ENCODE measurements around the gene SELP. TPM values are rescaled to one million over a fixed set of nuclear protein-coding genes. Genes with fewer than 3 reads are reported as not detected.

The SELP gene
- total and polyA plus RNA-seq, 9 of the 15 experiments (the other 6 are each of a cell fraction or from before 2014, with no cell fraction given), result not detected

GRCh38 chr1:169590932-169591331 is 39.0 kb downstream of the SELP start:
- no peaks in the 10 kb centered on the region for H3K79me2 ChIP-seq (ENCODE audit: control insufficient read depth, insufficient read depth, low read length)
- H3K4me3 ChIP-seq, result no peak overlapping the region
- H2AFZ ChIP-seq (ENCODE audit: low read depth, low read length), result no peak overlapping the region
- peaks cover 0 to 4% of the 10 kb centered on the region in 2 experiments; a peak in 1 of 5 replicates for H3K4me1 ChIP-seq (replicated peaks in 1 of 2; ENCODE audit: control insufficient read depth in 2 of 2, insufficient read depth in 2 of 2, low read length in 2 of 2)
- FAIRE-seq (no peak), ATAC-seq (no peak), DNase-seq (ENCODE audit: extremely low read depth in 1 of 4, low spot score in 3 of 4) (peak in 1 of 4 experiments; percentile 16)
- ChIA-PET POLR2A (no interaction called here), CTCF (ENCODE audit: low intra/inter-chr PET ratio) (no interaction called here)
- no peaks in the 10 kb centered on the region for H3K9me3 ChIP-seq (replicated peaks; ENCODE audit: control insufficient read depth, insufficient read depth, low read depth, low read length)
- no peak overlapping the region for H3K27ac ChIP-seq (ENCODE audit: extremely low read depth, low read depth, low read length)
- no peak overlapping the region for H3K4me2 ChIP-seq (ENCODE audit: insufficient read depth, low read length)
- intact Hi-C loops (cut with micrococcal nuclease), result no loop called here
- H4K20me1 ChIP-seq (replicated peaks; ENCODE audit: control insufficient read depth, insufficient read depth, low read length), result 0 out of 2 replicates have a peak, but pooled peaks cover 2% of the 10 kb centered on the region
- no peaks in the 10 kb centered on the region for H3K9me1 ChIP-seq (ENCODE audit: control insufficient read depth, insufficient read depth, low read length)
- BruUV-seq (replicated peaks), result no TSS peak
- in situ Hi-C loops (cut with MboI), result no loop called here
- no peak overlapping the region for H3K9ac ChIP-seq (ENCODE audit: insufficient read depth in 1 of 2, low read depth in 2 of 2, low read length in 2 of 2)
- WGBS (ENCODE audit: insufficient coverage, low coverage, missing lambda C conversion rate), result 0% methylated on average over 5 of the region's 5 CpGs
- H3K36me3 ChIP-seq (ENCODE audit: control insufficient read depth, insufficient read depth, low read length), result no peaks in the 10 kb centered on the region
- H3K27me3 ChIP-seq (ENCODE audit: control insufficient read depth in 2 of 2, insufficient read depth in 2 of 2, low read length in 2 of 2), result peaks cover 3 to 9% of the 10 kb centered on the region in 2 experiments; a peak in 1 of 5 replicates
- TF ChIP-seq HNRNPK (IDR thresholded peaks at IDR 0.05; ENCODE audit: low read depth, low read length, poor library complexity, severe bottlenecking), result no peak
- TF ChIP-seq EGR1 (conservative IDR thresholded peaks at IDR 0.05), result peak; percentile 59
- TF ChIP-seq CHD2 (IDR thresholded peaks at IDR 0.05; ENCODE audit: low read depth, low read length), result no peak

- H3K79me2 ChIP-seq (ENCODE audit: control insufficient read depth, insufficient read depth, low read length), result no peaks in the 10 kb centered on the region
- ChIA-PET POLR2A (interaction anchor here (0.6 kb wide), 1 partner anchor 460 kb away, joined by 3 read pairs; no protein-coding TSS in a partner anchor), CTCF (ENCODE audit: low intra/inter-chr PET ratio) (no interaction called here)
- no peaks in the 10 kb centered on the region for H3K36me3 ChIP-seq (ENCODE audit: control insufficient read depth, insufficient read depth, low read length)
- no peak for ATAC-seq
- TF ChIP-seq RAD21 (CRISPR knock-in tag; conservative IDR thresholded peaks at IDR 0.05 in 1 of 2, IDR thresholded peaks at IDR 0.05 in 1 of 2), result 0 out of 4 replicates have a peak, but pooled peaks of 1 of the 2 experiments have one; percentile 26
- no peak for TF ChIP-seq DACH1 (IDR thresholded peaks at IDR 0.05; ENCODE audit: partially characterized antibody)
- TF ChIP-seq PHB (CRISPR knock-in tag; IDR thresholded peaks at IDR 0.05), result no peak
- TF ChIP-seq PRPF4 (IDR thresholded peaks at IDR 0.05; ENCODE audit: insufficient read depth, low read depth, low read length, poor library complexity, severe bottlenecking), result no peak
- TF ChIP-seq ASH1L (IDR thresholded peaks at IDR 0.05; ENCODE audit: borderline replicate concordance, low read depth, partially characterized antibody), result no peak
- TF ChIP-seq CTCF (IDR thresholded peaks at IDR 0.05 in 2 of 3, conservative IDR thresholded peaks at IDR 0.05 in 1 of 3; ENCODE audit: insufficient read depth in 2 of 3, low read depth in 1 of 3, low read length in 3 of 3), result 0 out of 6 replicates have a peak, but pooled peaks of 1 of the 3 experiments have one; percentile 18
- no peaks in the 10 kb centered on the region for H3K9me1 ChIP-seq (ENCODE audit: control insufficient read depth, insufficient read depth, low read length)
- H3K4me1 ChIP-seq (replicated peaks in 1 of 2; ENCODE audit: control insufficient read depth in 2 of 2, insufficient read depth in 2 of 2, low read length in 2 of 2), result peaks cover 0 to 4% of the 10 kb centered on the region in 2 experiments; a peak in 1 of 5 replicates
- in situ Hi-C loops (cut with MboI) (no loop called here), intact Hi-C loops (cut with micrococcal nuclease) (loop anchor here (5.0 kb wide), 1 partner anchor 123 kb away; the partner anchor contains the start of gene SELL)
- H3K27ac ChIP-seq (ENCODE audit: extremely low read depth, low read depth, low read length), result no peak overlapping the region
- BruUV-seq (replicated peaks), result no TSS peak
- no peak overlapping the region for H3K4me2 ChIP-seq (ENCODE audit: insufficient read depth, low read length)
- 1% methylated on average over 4 of the region's 4 CpGs for WGBS (ENCODE audit: insufficient coverage, low coverage, missing lambda C conversion rate)
- no peaks in the 10 kb centered on the region for H4K20me1 ChIP-seq (replicated peaks; ENCODE audit: control insufficient read depth, insufficient read depth, low read length)
- no peak overlapping the region for H2AFZ ChIP-seq (ENCODE audit: low read depth, low read length)
- H3K9ac ChIP-seq (ENCODE audit: insufficient read depth in 1 of 2, low read depth in 2 of 2, low read length in 2 of 2), result no peak overlapping the region
- no peak overlapping the region for H3K4me3 ChIP-seq
- peaks cover 4 to 9% of the 10 kb centered on the region in 2 experiments; a peak in 1 of 5 replicates for H3K27me3 ChIP-seq (ENCODE audit: control insufficient read depth in 2 of 2, insufficient read depth in 2 of 2, low read length in 2 of 2)
- H3K9me3 ChIP-seq (replicated peaks; ENCODE audit: control insufficient read depth, insufficient read depth, low read depth, low read length), result no peaks in the 10 kb centered on the region
- FAIRE-seq, result no peak
- no peak for DNase-seq (ENCODE audit: extremely low read depth in 1 of 4, low spot score in 3 of 4)
Measured at GRCh38 chr1:169588785-169589485, 41.0 kb downstream of the SELP start.

All from K562 (cell line).